PC-3 (cell line): ENCODE results near the gene TRAF3. TPM values are rescaled to one million over a fixed set of nuclear protein-coding genes. Genes with fewer than 3 reads are reported as not detected.

ENCODE experiments used
- ATAC-seq: fragments of 200-7000 bp; cut with Tn5 transposase; 2 replicates; pipeline ENCODE4 v1.9.1; 2020; ENCODE audit warnings: mild to moderate bottlenecking, moderate library complexity
- BruUV-seq: library from RNA; stranded (reverse); fragments of 400-500 nt; replicated peaks from 2 replicates; lab custom pipeline; 2021; lab: Mats Ljungman, UMichigan
- CTCF ChIA-PET: fragments of 300-600 bp; sonication (Branson Sonifier 250); formaldehyde crosslinking; loops from one replicate; lab custom pipeline; 2022; ENCODE audit warnings: antibody characterized with exemption; lab: Charles Lee
- POLR2A ChIA-PET: fragments of 300-600 bp; sonication (Branson Sonifier 250); formaldehyde crosslinking; loops from one replicate; lab custom pipeline; 2022; ENCODE audit warnings: antibody characterized with exemption; ENCODE audit not compliant: unreplicated experiment; lab: Charles Lee
- DNase-seq: peaks from one replicate; pipeline ENCODE4 v3.0.0-alpha.2; 2015
- H2AFZ ChIP-seq: fragments of 300-600 bp; sonication (generic); 2 replicates; pipeline ENCODE4 v1.6.0; 2016; ENCODE audit warnings: antibody characterized with exemption, low read length
- H3F3A ChIP-seq: fragments of 300-600 bp; sonication (generic); one replicate; pipeline ENCODE4 v1.6.0; 2017; ENCODE audit warnings: antibody characterized with exemption, low read length, control low read depth, mild to moderate bottlenecking; ENCODE audit not compliant: unreplicated experiment
- H3K27ac ChIP-seq: fragments of 300-600 bp; sonication (generic); 2 replicates; pipeline ENCODE4 v1.5.1; 2016; ENCODE audit warnings: mild to moderate bottlenecking, low read length
- H3K27me3 ChIP-seq: fragments of 300-600 bp; sonication (generic); 2 replicates; pipeline ENCODE4 v1.6.1; 2016; ENCODE audit warnings: low read length, mixed read lengths
- H3K36me3 ChIP-seq: fragments of 300-600 bp; sonication (generic); 2 replicates; pipeline ENCODE4 v1.6.1; 2016; ENCODE audit warnings: low read depth, mixed run types, low read length, mixed read lengths
- H3K4me1 ChIP-seq: fragments of 300-600 bp; sonication (generic); 2 replicates; pipeline ENCODE4 v1.5.1; 2016; ENCODE audit warnings: low read length; ENCODE audit not compliant: insufficient read depth
- H3K4me2 ChIP-seq: fragments of 300-600 bp; sonication (generic); 2 replicates; pipeline ENCODE4 v1.6.0; 2016; ENCODE audit warnings: low read length
- H3K4me3 ChIP-seq: fragments of 300-600 bp; sonication (generic); 2 replicates; pipeline ENCODE4 v1.5.1; 2016; ENCODE audit warnings: mild to moderate bottlenecking, low read length, mixed read lengths
- H3K79me2 ChIP-seq: fragments of 300-600 bp; sonication (generic); 2 replicates; pipeline ENCODE4 v1.6.1; 2017; ENCODE audit warnings: low read length, mixed read lengths
- H3K9ac ChIP-seq: fragments of 300-600 bp; sonication (generic); 2 replicates; pipeline ENCODE4 v1.6.0; 2016; ENCODE audit warnings: mild to moderate bottlenecking, low read length
- H3K9me2 ChIP-seq: fragments of 300-600 bp; sonication (generic); replicated peaks from 2 replicates; pipeline ENCODE4 v1.6.1; 2016; ENCODE audit warnings: mixed run types, low read length, mixed read lengths
- H3K9me3 ChIP-seq: fragments of 300-600 bp; sonication (generic); 2 replicates; pipeline ENCODE4 v1.6.1; 2016; ENCODE audit warnings: low read length, mixed read lengths
- H4K20me1 ChIP-seq: fragments of 300-600 bp; sonication (generic); 2 replicates; pipeline ENCODE4 v1.6.1; 2016; ENCODE audit warnings: low read length, mixed read lengths
- CTCF ChIP-seq: fragments of 300-600 bp; sonication (generic); conservative IDR thresholded peaks from 2 replicates; pipeline ENCODE4 v1.5.1; 2017; ENCODE audit warnings: antibody characterized with exemption, low read depth, mild to moderate bottlenecking, low read length
- EZH2 ChIP-seq: fragments of 300-600 bp; sonication (generic); IDR thresholded peaks from one replicate; pipeline ENCODE4 v1.6.1; 2017; ENCODE audit warnings: antibody characterized with exemption, mild to moderate bottlenecking, low read length; ENCODE audit not compliant: unreplicated experiment
- EZH2phosphoT487 ChIP-seq: fragments of 300-600 bp; sonication (generic); IDR thresholded peaks from 2 replicates; pipeline ENCODE4 v1.6.1; 2018; ENCODE audit warnings: mild to moderate bottlenecking, antibody characterized with exemption, low read length, borderline replicate concordance
- intact Hi-C: fragments of 100-400 bp; cut with micrococcal nuclease; formaldehyde crosslinking; loops from 2 replicates; pipeline ENCODE4 v1.9.0; 2023
- total RNA-seq: library from RNA; depleted of rRNA; stranded (reverse); fragments of >200 nt; gene quantifications from 2 replicates; pipeline ENCODE4 v1.2.3, GENCODE V29; 2014

Gene TRAF3
- total RNA-seq, 1 experiment from 2014 or later, result 19.4 TPM

GRCh38 chr14:102779574-102780315 is 2.5 kb downstream of the TRAF3 start:
- Histone ChIP-seq H3K36me3 (no peaks in the 10 kb centered on the region), H3K4me3 (peak overlapping the region; percentile 81), H3K79me2 (peaks cover 70% of the 10 kb centered on the region), H3K27me3 (no peaks in the 10 kb centered on the region), H3F3A (no peaks in the 10 kb centered on the region), H3K27ac (no peak overlapping the region), H3K4me2 (peak overlapping the region; percentile 93), H4K20me1 (peaks cover 32% of the 10 kb centered on the region), H3K9me2 (no peaks in the 10 kb centered on the region), H3K4me1 (peaks cover 23% of the 10 kb centered on the region), H3K9me3 (no peaks in the 10 kb centered on the region), H2AFZ (no peak overlapping the region), H3K9ac (no peak overlapping the region; the same call in 1 of the 2 replicates)
- no TSS peak for BruUV-seq
- ChIA-PET POLR2A (no interaction called here), CTCF (no interaction called here)
- no peak for TF ChIP-seq EZH2phosphoT487
- TF ChIP-seq CTCF, result no peak
- no peak for TF ChIP-seq EZH2
- DNase-seq, result no peak
- ATAC-seq, result no peak
- intact Hi-C loops, result loop anchor here (5.0 to 10.0 kb wide), 2 partner anchors 82 to 135 kb away; no protein-coding TSS in a partner anchor

- POLR2A ChIA-PET, result no interaction called here
- Histone ChIP-seq H3K27ac (no peak overlapping the region), H3K9ac (no peak overlapping the region), H3K9me2 (no peaks in the 10 kb centered on the region), H2AFZ (no peak overlapping the region), H3K79me2 (peaks cover 83% of the 10 kb centered on the region), H3K36me3 (no peaks in the 10 kb centered on the region), H3K4me1 (peaks cover 19% of the 10 kb centered on the region), H3K4me2 (no peak overlapping the region), H4K20me1 (peaks cover 40% of the 10 kb centered on the region), H3F3A (no peaks in the 10 kb centered on the region), H3K9me3 (no peaks in the 10 kb centered on the region), H3K4me3 (no peak overlapping the region), H3K27me3 (no peaks in the 10 kb centered on the region)
- no peak for DNase-seq
- no TSS peak for BruUV-seq
- CTCF ChIA-PET, result no interaction called here
- ATAC-seq, result no peak
- TF ChIP-seq EZH2phosphoT487, result no peak
- TF ChIP-seq CTCF, result no peak
- no peak for TF ChIP-seq EZH2
- intact Hi-C loops, result no loop called here
Measured at GRCh38 chr14:102781063-102781462, 3.8 kb downstream of the TRAF3 start.

GRCh38 chr14:102782974-102783373 is 5.7 kb downstream of the TRAF3 start:
- intact Hi-C loops, result no loop called here
- H3K36me3 ChIP-seq, result no peaks in the 10 kb centered on the region
- TF ChIP-seq EZH2 (no peak), CTCF (no peak), EZH2phosphoT487 (no peak)
- no peaks in the 10 kb centered on the region for H3K27me3 ChIP-seq
- no peaks in the 10 kb centered on the region for H3F3A ChIP-seq
- H3K9me2 ChIP-seq, result no peaks in the 10 kb centered on the region
- ChIA-PET POLR2A (no interaction called here), CTCF (no interaction called here)
- peaks cover 100% of the 10 kb centered on the region for H3K79me2 ChIP-seq
- H3K4me2 ChIP-seq, result no peak overlapping the region
- no peak overlapping the region for H3K9ac ChIP-seq
- H3K9me3 ChIP-seq, result no peaks in the 10 kb centered on the region
- H3K27ac ChIP-seq, result no peak overlapping the region
- H2AFZ ChIP-seq, result no peak overlapping the region
- peaks cover 41% of the 10 kb centered on the region for H4K20me1 ChIP-seq
- no TSS peak for BruUV-seq
- H3K4me1 ChIP-seq, result peaks cover 19% of the 10 kb centered on the region; the same call in 1 of the 2 replicates
- no peak for DNase-seq
- H3K4me3 ChIP-seq, result no peak overlapping the region
- no peak for ATAC-seq
